HuH-7.5 (cell line): ENCODE measurements around the gene AGK.

ENCODE experiments used
- DNase-seq: peaks from one replicate; pipeline ENCODE4 v3.0.0; 2011; ENCODE audit warnings: low spot score

Gene AGK

GRCh38 chr7:141648276-141649114 is 97.3 kb downstream of the AGK start:
- DNase-seq = no peak

GRCh38 chr7:141649137-141649864 is 98.1 kb downstream of the AGK start:
- DNase-seq = no peak

- peak; percentile 43 for DNase-seq
Observed at GRCh38 chr7:141649865-141650634, 98.8 kb downstream of the AGK start.

- no peak for DNase-seq
Observed at GRCh38 chr7:141651417-141651816, 100.2 kb downstream of the AGK start.

- DNase-seq = no peak
Observed at GRCh38 chr7:141652691-141653090, 101.5 kb downstream of the AGK start.

GRCh38 chr7:141654551-141654950 is 103.3 kb downstream of the AGK start:
- peak; percentile 75 for DNase-seq

GRCh38 chr7:141659501-141659900 is 108.3 kb downstream of the AGK start:
- no peak for DNase-seq

- DNase-seq = no peak
Observed at GRCh38 chr7:141660259-141660658, 109.0 kb downstream of the AGK start.

GRCh38 chr7:141663081-141663849 is 112.1 kb downstream of the AGK start:
- DNase-seq = peak; percentile 38

- DNase-seq = no peak
Observed at GRCh38 chr7:141664450-141664849, 113.2 kb downstream of the AGK start.

GRCh38 chr7:141665208-141666035 is 114.2 kb downstream of the AGK start:
- DNase-seq = no peak

GRCh38 chr7:141666071-141666470 is 114.9 kb downstream of the AGK start:
- no peak for DNase-seq

- DNase-seq = no peak
Observed at GRCh38 chr7:141668853-141669252, 117.6 kb downstream of the AGK start.

GRCh38 chr7:141671705-141672496 is 120.7 kb downstream of the AGK start:
- DNase-seq = no peak

GRCh38 chr7:141673346-141673745 is 122.1 kb downstream of the AGK start:
- DNase-seq = no peak

GRCh38 chr7:141674171-141674671 is 123.0 kb downstream of the AGK start:
- DNase-seq = no peak

GRCh38 chr7:141674702-141675101 is 123.5 kb downstream of the AGK start:
- DNase-seq = no peak

- DNase-seq = no peak
Observed at GRCh38 chr7:141675436-141676215, 124.4 kb downstream of the AGK start.

GRCh38 chr7:141676618-141677017 is 125.4 kb downstream of the AGK start:
- DNase-seq = no peak
